Stimulated activated CD8-positive, alpha-beta memory T cell treated with anti-CD3 and anti-CD28 coated beads, Interleukin-12 subunit alpha, Interleukin-12 subunit beta, amount 100 ng/mL, for 4 hours (primary cell): Measurements from ENCODE around the gene TIAM1.

Experiments used
- DNase-seq: peaks from one replicate; pipeline ENCODE4 v3.0.0-alpha.2; 2020; ENCODE audit warnings: low read depth

Gene TIAM1

GRCh38 chr21:31343680-31344480, at the start of gene TIAM1:
TSS of gene TIAM1 (minus strand) at chr21:31344261. CDS start at chr21:31266972, 77,289 bp downstream.
- DNase-seq, result no peak

GRCh38 chr21:31387560-31388186, 43.6 kb upstream of the TIAM1 start:
- no peak for DNase-seq

- DNase-seq, result no peak
Measured at GRCh38 chr21:31386006-31386405, 41.9 kb upstream of the TIAM1 start.

GRCh38 chr21:31383770-31384169, 39.7 kb upstream of the TIAM1 start:
- no peak for DNase-seq

GRCh38 chr21:31382060-31382459, 38.0 kb upstream of the TIAM1 start:
- DNase-seq, result no peak

GRCh38 chr21:31376301-31376700, 32.2 kb upstream of the TIAM1 start:
- no peak for DNase-seq

GRCh38 chr21:31374395-31374794, 30.3 kb upstream of the TIAM1 start:
- no peak for DNase-seq

GRCh38 chr21:31372471-31372765, 28.4 kb upstream of the TIAM1 start:
- no peak for DNase-seq

GRCh38 chr21:31371715-31372470, 27.8 kb upstream of the TIAM1 start:
- DNase-seq, result no peak

GRCh38 chr21:31370893-31371544, 27.0 kb upstream of the TIAM1 start:
- DNase-seq, result no peak

- DNase-seq, result no peak
Measured at GRCh38 chr21:31370281-31370892, 26.3 kb upstream of the TIAM1 start.

GRCh38 chr21:31368361-31368760, 24.3 kb upstream of the TIAM1 start:
- DNase-seq, result no peak

GRCh38 chr21:31367801-31368200, 23.7 kb upstream of the TIAM1 start:
- DNase-seq, result no peak

GRCh38 chr21:31366825-31367224, 22.8 kb upstream of the TIAM1 start:
- no peak for DNase-seq

GRCh38 chr21:31364253-31364945, 20.3 kb upstream of the TIAM1 start:
- peak; percentile 7 for DNase-seq

GRCh38 chr21:31363720-31364119, 19.7 kb upstream of the TIAM1 start:
- no peak for DNase-seq

- no peak for DNase-seq
Measured at GRCh38 chr21:31360717-31361116, 16.7 kb upstream of the TIAM1 start.

GRCh38 chr21:31358158-31358557, 14.1 kb upstream of the TIAM1 start:
- no peak for DNase-seq

- no peak for DNase-seq
Measured at GRCh38 chr21:31356440-31356839, 12.4 kb upstream of the TIAM1 start.

GRCh38 chr21:31354604-31355443, 10.8 kb upstream of the TIAM1 start:
- DNase-seq, result peak; percentile 49

GRCh38 chr21:31354122-31354521, 10.1 kb upstream of the TIAM1 start:
- DNase-seq, result no peak
